Right lobe of liver (tissue), 4 donors: ENCODE measurements around the gene C20orf96.

Experiments used
- POLR2A ChIP-seq: fragments of 450-650 bp; IDR thresholded peaks from one replicate; pipeline ENCODE4 v1.6.1; 2017; ENCODE audit warnings: antibody characterized with exemption, mild to moderate bottlenecking
- TF ChIP-seq, protein P1 (sequence below), 4 donors: fragments of 200-600 bp in 3 of 4; fragments of 450-650 bp in 1 of 4; IDR thresholded peaks; one replicate each; pipeline versions ENCODE4 v1.5.1 to v1.8.0; 2016 to 2022; ENCODE audit warnings: antibody characterized with exemption in 4 of 4, mild to moderate bottlenecking in 2 of 4
- donor health status: DM: no; HTN: no; CAD: no.
- donor health status: DM: no; HTN: no; CAD: no.
- donor health status: DM: no; HTN: yes; CAD: no.

GRCh38 chr20:311609-312008 is 21.1 kb upstream of the C20orf96 start:
- TF ChIP-seq, protein P1, sequence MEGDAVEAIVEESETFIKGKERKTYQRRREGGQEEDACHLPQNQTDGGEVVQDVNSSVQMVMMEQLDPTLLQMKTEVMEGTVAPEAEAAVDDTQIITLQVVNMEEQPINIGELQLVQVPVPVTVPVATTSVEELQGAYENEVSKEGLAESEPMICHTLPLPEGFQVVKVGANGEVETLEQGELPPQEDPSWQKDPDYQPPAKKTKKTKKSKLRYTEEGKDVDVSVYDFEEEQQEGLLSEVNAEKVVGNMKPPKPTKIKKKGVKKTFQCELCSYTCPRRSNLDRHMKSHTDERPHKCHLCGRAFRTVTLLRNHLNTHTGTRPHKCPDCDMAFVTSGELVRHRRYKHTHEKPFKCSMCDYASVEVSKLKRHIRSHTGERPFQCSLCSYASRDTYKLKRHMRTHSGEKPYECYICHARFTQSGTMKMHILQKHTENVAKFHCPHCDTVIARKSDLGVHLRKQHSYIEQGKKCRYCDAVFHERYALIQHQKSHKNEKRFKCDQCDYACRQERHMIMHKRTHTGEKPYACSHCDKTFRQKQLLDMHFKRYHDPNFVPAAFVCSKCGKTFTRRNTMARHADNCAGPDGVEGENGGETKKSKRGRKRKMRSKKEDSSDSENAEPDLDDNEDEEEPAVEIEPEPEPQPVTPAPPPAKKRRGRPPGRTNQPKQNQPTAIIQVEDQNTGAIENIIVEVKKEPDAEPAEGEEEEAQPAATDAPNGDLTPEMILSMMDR (IDR thresholded peaks at IDR 0.05) = no peak
- TF ChIP-seq POLR2A = no peak
